ENCODE results near the gene PRAC1. TPM values are rescaled to one million over a fixed set of nuclear protein-coding genes. Genes with fewer than 3 reads are reported as not detected.

Gene PRAC1
- total and polyA plus RNA-seq, 2 donors (not counting 3 experiments of a cell fraction or from before 2014, with no cell fraction given): not detected

DNA sequence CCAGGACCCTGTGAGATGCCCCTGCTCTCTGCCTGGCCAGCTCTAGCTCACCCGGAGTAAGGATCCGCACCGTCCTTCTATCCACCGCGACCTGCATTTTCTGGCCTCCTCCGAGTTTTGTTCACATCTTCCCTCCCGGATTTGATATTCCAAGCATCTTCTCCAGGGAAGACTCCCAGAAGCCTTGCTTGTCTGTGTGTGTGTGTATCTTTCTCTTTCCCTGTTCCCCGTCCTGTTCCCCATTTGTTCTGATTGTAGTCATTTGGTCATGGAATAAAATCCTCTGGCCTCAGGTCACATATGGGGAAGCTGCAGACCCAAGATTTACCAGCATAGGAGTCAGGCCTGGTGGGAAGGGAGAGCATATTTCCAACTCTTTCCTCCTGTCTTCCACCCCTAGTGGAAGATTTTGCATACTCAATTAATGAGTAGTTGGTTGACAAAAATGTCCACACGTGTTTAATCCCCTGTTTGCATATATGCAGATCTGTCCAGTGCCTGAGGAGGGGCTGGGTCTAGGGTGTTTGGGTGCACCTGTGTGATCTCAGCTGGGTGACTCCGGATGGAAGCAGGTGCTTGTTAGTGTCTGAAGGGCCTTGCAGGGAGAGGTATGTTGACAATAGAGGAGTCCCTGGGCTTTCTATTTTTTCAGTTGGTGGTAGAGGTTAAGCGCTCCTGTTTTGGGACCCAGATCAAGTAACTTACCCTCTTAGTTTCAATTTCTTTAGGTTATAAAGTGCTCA is 1.9 kb downstream of the PRAC1 start:
- intact Hi-C loops (cut with micrococcal nuclease): no loop called here
- H3K79me2 ChIP-seq (ENCODE audit: control insufficient read depth, insufficient read depth, low read length): no peaks in the 10 kb centered on the region
- H3K4me2 ChIP-seq (ENCODE audit: insufficient read depth, low read length): no peak overlapping the region
- FAIRE-seq (no peak), DNase-seq (ENCODE audit: low read depth, low spot score) (no peak)
- dilution Hi-C loops (cut with MboI; ENCODE audit: extremely low pct_ligation_motif_present, low sequenced_read_pairs): no loop called here
- no peaks in the 10 kb centered on the region for H3K36me3 ChIP-seq (ENCODE audit: control insufficient read depth in 2 of 2, extremely low read depth in 1 of 2, insufficient read depth in 2 of 2, low read length in 2 of 2)
- H4K20me1 ChIP-seq (replicated peaks; ENCODE audit: control insufficient read depth, extremely low read depth, insufficient read depth, low read length): no peaks in the 10 kb centered on the region
- no peak overlapping the region for H2AFZ ChIP-seq (ENCODE audit: low read depth, low read length)
- CTCF ChIA-PET: interaction anchor here (1.2 to 3.1 kb wide), 7 partner anchors 14 to 158 kb away, joined by 3 to 13 read pairs (median 7); no protein-coding TSS in a partner anchor
- peaks cover 8% of the 10 kb centered on the region for H3K4me1 ChIP-seq (ENCODE audit: control insufficient read depth, extremely low read depth, insufficient read depth, low read length)
- H3K9me3 ChIP-seq (replicated peaks; ENCODE audit: control insufficient read depth, insufficient read depth, low read length): no peaks in the 10 kb centered on the region
- H3K4me3 ChIP-seq (replicated peaks in 1 of 3; ENCODE audit: insufficient read depth in 1 of 3, low read depth in 1 of 3, low read length in 3 of 3): no peak overlapping the region
- peaks cover 84 to 97% of the 10 kb centered on the region in 2 experiments for H3K27me3 ChIP-seq (ENCODE audit: control insufficient read depth in 2 of 2, insufficient read depth in 2 of 2, low read length in 2 of 2)
- POLR2A ChIA-PET: interaction anchor here (0.6 kb wide), 1 partner anchor 173 kb away, joined by 7 read pairs; no protein-coding TSS in a partner anchor
- no TSS peak for BruUV-seq (replicated peaks)
- H3K9me1 ChIP-seq (replicated peaks; ENCODE audit: control insufficient read depth, extremely low read depth, insufficient read depth, low read length): no peaks in the 10 kb centered on the region
- H3K27ac ChIP-seq (ENCODE audit: insufficient read depth, low read depth, low read length): no peak overlapping the region
- no peak overlapping the region for H3K9ac ChIP-seq (replicated peaks; ENCODE audit: extremely low read depth, insufficient read depth, low read length)
- no peak for TF ChIP-seq GATA2 (IDR thresholded peaks at IDR 0.05; ENCODE audit: insufficient read depth, insufficient read length, low read depth, low read length)
- TF ChIP-seq EZH2 (IDR thresholded peaks at IDR 0.05; ENCODE audit: borderline replicate concordance, low read depth, low read length, severe bottlenecking): peak; percentile 29
- TF ChIP-seq, protein P1, sequence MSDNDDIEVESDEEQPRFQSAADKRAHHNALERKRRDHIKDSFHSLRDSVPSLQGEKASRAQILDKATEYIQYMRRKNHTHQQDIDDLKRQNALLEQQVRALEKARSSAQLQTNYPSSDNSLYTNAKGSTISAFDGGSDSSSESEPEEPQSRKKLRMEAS (IDR thresholded peaks at IDR 0.05; ENCODE audit: insufficient read depth, insufficient read length): no peak

- H3K4me3 ChIP-seq (replicated peaks in 1 of 3; ENCODE audit: insufficient read depth in 1 of 3, low read depth in 1 of 3, low read length in 3 of 3): no peak overlapping the region
- H3K4me2 ChIP-seq (ENCODE audit: insufficient read depth, low read length): no peak overlapping the region
- H3K4me1 ChIP-seq (ENCODE audit: control insufficient read depth, extremely low read depth, insufficient read depth, low read length): peaks cover 8% of the 10 kb centered on the region
- no peak overlapping the region for H3K9ac ChIP-seq (replicated peaks; ENCODE audit: extremely low read depth, insufficient read depth, low read length)
- no peaks in the 10 kb centered on the region for H3K36me3 ChIP-seq (ENCODE audit: control insufficient read depth in 2 of 2, extremely low read depth in 1 of 2, insufficient read depth in 2 of 2, low read length in 2 of 2)
- DNase-seq (ENCODE audit: low read depth, low spot score): no peak
- H4K20me1 ChIP-seq (replicated peaks; ENCODE audit: control insufficient read depth, extremely low read depth, insufficient read depth, low read length): no peaks in the 10 kb centered on the region
- H3K9me1 ChIP-seq (replicated peaks; ENCODE audit: control insufficient read depth, extremely low read depth, insufficient read depth, low read length): no peaks in the 10 kb centered on the region
- dilution Hi-C loops (cut with MboI; ENCODE audit: extremely low pct_ligation_motif_present, low sequenced_read_pairs): no loop called here
- H3K27ac ChIP-seq (ENCODE audit: insufficient read depth, low read depth, low read length): no peak overlapping the region
- ChIA-PET POLR2A (no interaction called here), CTCF (interaction anchor here (0.9 to 3.1 kb wide), 7 partner anchors 9 to 159 kb away, joined by 3 to 13 read pairs (median 7); partner anchors contain the start of gene HOXB13)
- intact Hi-C loops (cut with micrococcal nuclease): no loop called here
- TF ChIP-seq FOS (IDR thresholded peaks at IDR 0.05; ENCODE audit: borderline replicate concordance, insufficient read depth, low read length): no peak
- H3K9me3 ChIP-seq (replicated peaks; ENCODE audit: control insufficient read depth, insufficient read depth, low read length): no peaks in the 10 kb centered on the region
- no peaks in the 10 kb centered on the region for H3K79me2 ChIP-seq (ENCODE audit: control insufficient read depth, insufficient read depth, low read length)
- H2AFZ ChIP-seq (ENCODE audit: low read depth, low read length): no peak overlapping the region
- BruUV-seq (replicated peaks): no TSS peak
- peaks cover 78 to 94% of the 10 kb centered on the region in 2 experiments for H3K27me3 ChIP-seq (ENCODE audit: control insufficient read depth in 2 of 2, insufficient read depth in 2 of 2, low read length in 2 of 2)
- no peak for FAIRE-seq
These were observed 2.6 kb downstream of the PRAC1 start for GRCh38 chr17:48719642-48720265.
